GM10847 (cell line): ENCODE measurements around the gene SCAI.

ENCODE experiments used
- POLR2A ChIP-seq: IDR thresholded peaks from 2 replicates; pipeline ENCODE4 v1.6.1; 2011; ENCODE audit not compliant: insufficient read length; ENCODE audit errors: extremely low read depth

SCAI gene

DNA sequence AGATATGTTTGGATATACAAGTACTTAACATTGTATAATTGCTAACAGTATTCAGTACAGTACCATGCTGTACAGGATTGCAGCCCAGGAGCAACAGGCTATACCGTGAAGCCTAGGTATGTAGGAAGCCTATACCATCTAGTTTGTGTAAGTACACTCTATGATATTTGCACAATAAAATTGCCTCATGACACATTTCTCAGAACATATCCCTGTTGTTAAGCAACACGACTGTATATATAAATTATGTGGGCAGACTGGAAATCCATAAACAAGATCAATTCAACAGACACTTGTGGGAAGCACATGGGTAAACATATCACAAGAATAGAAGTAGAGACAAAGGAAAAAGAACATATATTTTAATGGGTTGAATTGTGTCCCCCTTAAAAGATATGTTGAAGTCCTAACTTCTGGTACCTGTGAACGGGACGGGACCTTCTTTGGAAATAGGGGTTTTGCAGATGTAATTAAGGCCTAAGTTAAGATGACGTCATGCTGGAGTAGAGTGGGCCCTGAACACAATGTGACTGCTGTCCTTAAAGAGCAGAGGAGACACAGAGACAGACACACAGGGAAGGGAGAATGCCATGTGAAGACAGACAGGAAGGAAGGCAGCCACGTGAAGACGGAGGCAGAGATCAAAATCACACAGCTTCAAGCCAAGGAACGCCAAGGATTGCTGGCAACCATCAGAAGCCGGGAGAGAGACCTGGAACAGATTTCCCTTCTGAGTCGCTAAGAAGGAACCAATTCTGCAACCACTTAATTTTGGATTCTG, 76.3 kb downstream of the SCAI start:
- no peak for TF ChIP-seq POLR2A

DNA sequence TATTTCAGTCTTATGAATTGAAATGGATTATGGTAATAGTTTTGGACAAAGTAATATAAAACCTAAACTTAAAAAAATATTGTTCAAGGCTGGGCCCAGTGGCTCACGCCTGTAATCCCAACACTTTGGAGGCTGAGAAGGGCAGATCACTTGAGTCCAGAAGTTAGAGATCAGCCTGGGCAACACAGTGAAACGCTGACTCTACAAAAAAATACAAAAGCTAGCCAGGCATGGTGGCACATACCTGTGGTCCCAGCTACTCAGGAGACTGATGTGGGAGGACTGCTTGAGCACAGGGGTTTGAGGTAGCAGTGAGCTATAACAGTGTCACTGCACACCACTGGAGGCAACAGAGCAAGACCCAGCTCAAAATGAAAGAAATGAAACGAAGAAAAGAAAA, 81.9 kb downstream of the SCAI start:
- TF ChIP-seq POLR2A: no peak

DNA sequence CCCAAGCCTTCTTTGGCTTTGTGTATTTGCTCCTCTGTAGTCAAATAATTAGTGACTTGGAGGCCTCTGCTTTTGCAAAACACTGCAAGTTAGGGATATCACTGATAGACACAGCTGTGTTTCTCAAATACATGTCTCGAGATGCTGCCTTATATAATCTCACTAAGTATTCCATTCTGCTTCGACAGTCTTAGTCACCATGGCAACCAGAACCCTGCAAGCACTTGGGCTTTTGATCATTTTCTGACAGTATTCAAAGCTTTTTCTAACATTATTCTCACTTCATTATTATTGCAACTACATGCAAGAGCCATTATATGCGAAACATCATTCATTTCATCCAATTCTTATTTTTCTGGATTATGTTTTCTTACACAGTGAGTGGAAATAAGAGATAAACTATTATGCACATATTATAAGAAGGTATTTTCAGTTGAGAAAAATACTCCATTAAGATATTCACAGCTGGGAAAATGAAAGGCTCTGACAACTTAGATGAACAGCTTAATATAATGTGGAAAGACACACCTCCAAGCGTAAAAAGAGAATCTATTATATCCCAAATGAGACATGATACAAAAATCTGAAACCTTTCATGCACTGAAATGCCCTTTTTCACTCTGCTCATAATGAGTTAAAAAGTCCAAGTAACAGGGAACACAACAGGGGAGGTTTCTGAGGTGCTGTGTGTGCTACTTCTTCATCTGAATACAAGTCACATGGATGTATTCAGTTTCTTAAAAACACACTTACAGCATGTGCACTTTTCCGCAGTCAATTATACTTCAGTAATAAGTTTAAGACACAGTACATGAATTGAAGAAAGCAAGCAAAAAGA, 93.9 kb downstream of the SCAI start:
- no peak for TF ChIP-seq POLR2A

DNA sequence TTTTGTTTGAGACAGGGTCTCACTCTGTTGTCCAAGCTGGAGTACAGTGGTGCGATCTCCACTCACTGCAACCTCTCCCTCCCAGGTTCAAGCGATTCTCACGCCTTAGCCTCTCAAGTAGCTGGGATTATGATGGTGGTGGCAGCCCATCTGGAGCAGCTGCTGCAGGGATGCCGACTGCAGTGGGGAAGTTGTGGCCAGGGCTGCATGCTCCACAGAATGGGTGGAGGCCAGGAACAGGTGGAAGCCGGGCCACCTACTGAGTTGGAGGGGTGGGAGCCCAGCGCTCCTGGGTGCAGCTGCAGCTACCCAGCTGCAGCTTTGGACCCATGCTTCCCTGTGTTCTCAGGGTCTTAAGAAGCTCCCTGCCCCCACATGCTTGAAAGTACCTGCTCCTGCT, 99.7 kb downstream of the SCAI start:
- no peak for TF ChIP-seq POLR2A

DNA sequence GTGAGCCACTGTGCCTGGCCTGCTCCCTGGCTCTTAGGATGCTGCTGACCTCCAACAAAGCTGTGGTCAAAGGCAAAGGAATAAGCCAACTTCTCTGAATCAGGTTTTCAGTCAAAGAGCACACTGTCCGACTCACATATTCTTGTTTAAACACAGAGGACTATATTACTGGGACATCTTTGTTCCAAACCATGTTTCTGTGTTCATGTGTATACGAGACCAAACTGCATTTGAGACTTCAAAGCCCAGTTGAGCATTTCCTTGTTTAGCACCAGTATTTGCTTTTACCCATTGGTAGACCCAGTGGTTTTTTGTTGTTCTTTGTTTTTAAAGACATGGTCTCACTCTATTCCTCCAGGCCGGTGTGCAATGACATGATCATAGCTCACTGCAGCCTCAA, 100.2 kb downstream of the SCAI start:
- TF ChIP-seq POLR2A: no peak

DNA sequence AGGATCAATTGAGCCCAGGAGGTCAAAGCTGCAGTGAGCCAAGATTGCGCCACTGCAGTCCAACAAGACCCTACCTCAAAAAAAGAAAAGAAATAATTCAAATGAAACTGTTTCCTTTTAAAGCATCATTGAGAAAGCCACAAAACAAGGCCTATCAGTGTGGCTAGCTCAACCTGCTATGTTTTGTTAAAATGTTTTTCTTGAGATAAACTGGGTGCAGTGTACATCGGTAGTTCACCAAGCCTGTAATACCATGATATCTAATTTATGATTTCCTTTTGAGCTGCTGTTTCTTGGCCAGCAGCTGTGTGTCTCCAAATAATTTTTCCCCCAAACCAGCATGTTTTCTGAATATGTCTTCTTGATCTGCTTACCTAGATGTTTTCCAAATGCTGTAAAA, 105.2 kb downstream of the SCAI start:
- TF ChIP-seq POLR2A: no peak

DNA sequence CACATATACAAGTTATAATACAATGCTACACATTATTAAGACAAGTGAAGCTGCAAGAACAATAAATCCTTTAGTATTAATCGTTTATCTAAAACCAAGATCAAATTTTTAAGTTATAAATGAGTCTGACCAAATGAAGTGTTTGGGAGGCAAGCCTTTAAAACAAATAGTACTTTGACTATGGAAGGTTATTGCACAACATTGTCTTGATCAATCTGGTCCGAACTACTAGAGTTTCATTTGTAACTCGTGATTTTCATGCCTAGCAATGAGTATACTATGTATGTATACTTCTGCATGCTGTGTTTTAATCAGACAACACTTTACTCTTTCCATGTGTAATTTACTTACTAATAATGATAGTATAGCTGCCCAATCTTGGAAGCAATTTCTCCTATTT, 115.3 kb downstream of the SCAI start:
- no peak for TF ChIP-seq POLR2A

DNA sequence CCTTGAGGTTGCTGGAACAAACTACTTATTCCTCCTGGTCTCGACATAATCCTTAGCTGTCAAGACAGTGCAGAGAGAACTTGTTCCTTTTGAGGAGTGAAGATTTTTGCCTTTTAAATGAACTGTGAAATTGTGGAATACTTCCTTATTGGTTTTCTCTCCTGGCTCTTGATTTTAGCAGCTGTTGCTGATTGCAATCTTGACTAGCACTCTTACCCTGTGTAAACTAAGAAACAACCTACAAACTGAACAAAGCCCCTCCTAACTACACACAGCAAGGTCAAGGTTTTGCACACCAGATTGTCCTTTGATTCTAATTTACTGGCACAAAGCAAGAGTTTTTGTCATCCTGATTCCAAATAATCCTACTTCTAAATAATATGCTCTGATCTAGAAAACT, 118.4 kb downstream of the SCAI start:
- no peak for TF ChIP-seq POLR2A

DNA sequence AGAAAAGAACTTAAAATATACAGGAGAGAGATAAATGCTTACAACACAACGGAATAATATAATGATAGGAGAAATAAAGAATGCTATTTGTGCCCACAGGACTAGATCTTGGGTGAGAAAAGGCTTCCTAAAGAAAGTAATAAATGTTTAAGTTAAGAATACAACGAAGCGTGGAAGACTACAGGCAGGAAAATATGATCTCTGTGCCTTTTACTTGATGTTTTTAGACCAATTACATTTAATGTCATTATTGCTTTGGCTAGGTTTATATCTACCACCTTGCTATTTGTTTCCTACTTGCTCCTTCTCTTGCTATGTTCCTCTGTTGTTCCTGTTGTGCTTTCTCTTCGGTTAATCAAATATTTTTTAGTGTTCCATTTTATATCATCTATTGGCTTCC, 122.3 kb downstream of the SCAI start:
- no peak for TF ChIP-seq POLR2A

DNA sequence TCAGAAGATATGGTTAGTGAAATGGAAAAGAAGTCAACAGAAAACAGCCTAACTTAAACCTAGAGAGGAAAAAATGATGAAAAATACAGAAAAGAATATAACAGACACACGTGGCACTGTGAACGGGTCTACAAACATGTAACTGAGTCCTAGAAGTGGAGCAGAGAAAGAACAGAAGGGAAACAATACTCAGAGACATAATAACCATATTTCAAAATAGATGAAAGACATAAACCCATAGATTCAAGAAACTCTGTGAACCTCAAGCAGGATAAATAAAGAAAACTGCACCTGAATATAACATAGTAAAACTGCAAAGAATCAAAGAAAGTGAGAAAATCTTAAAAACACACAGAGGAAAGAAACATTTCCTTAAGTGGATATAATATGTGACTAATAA, 134.7 kb downstream of the SCAI start:
- TF ChIP-seq POLR2A: no peak

DNA sequence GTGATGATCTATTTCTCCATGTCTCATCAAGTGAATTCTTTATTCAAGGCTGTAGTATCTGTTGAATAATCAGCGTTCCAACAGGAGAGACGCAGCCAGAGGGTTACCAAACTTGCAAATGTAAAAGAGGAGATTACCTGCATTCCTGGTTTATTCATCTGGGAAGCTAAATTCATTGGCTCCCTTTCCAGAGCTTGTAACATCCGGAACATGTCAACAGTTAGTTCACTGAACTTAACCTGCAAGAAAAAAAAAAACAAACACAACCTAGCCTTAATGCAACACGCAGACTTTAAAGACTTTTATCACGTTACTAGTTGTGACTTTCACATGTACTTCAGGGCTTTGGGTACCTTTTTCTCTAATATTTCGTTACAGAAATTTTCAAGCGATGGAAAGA, 140.0 kb downstream of the SCAI start:
- TF ChIP-seq POLR2A: no peak

DNA sequence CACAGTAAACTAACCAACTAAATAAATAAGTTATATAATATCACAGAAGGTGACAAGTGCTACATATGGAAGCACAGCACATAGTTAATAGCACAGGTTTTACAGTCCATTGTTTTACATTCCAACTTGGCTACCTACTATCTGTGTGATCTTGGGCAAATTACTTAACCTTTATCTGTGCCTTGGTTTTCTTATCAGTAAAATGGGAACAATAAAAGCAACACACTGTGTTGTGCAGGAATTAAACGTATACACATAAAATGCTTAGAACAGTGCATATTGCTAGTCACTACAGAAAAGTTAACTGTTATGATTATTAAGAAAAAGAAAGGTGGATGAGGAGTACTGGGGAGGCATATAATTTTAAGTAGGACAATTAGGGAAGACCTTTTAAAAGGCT, 159.6 kb downstream of the SCAI start:
- TF ChIP-seq POLR2A: no peak

DNA sequence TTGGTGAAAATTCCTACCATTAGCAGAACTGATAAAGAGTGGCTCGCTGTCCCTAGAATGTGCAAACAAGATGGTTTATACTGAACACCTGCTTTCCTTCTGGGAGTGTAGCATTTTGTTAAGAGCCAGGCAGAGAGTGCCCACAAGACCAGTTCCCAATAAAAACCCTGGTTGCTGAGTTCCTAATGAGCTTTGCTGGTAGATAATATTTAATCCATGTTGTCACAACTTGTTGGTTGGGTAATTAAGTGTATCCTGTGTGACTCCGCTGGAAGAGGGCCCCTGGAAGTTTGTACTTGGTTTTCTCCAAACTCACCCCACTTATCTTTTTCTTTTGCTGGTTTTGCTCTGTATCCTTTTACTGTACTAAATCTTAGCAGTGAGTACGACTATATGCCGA, 162.9 kb downstream of the SCAI start:
- TF ChIP-seq POLR2A: no peak

DNA sequence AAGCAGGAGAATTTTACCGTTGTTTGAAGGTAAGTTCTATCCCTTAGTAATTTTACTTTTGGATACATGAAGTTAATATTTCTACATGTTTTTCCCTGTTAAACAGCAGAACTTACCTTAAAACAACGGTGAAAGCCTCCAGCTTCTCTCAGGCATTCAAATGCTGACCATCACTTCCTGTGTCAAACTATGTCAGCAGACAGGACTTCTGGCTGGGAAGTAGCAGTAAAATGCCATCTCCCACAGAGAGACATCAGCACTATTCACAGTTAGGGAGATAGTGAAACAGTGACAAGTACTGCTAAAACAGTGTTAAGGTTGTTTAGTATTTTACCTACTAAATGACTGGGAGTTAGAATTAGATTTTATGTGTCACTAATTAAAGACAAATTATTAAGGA, 168.2 kb downstream of the SCAI start:
- no peak for TF ChIP-seq POLR2A

DNA sequence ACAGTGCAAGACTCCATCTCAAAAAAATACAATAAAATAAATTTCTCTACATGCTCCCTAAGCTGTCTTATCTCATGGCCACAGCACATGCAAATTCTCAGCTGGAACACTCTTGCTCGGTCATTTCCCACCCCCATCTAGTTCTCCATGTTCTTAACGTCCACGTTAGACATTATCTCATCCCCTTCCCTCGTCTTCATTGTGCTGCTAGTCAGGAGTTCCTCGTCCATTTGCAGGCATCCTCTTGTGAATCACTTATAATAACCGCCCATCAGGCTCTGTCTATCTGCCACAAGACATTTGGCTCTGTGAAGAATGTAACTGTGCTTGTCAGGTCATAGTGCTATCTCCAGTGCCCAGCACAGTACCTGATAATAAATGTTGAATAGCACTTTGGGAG, 169.5 kb downstream of the SCAI start:
- TF ChIP-seq POLR2A: no peak

DNA sequence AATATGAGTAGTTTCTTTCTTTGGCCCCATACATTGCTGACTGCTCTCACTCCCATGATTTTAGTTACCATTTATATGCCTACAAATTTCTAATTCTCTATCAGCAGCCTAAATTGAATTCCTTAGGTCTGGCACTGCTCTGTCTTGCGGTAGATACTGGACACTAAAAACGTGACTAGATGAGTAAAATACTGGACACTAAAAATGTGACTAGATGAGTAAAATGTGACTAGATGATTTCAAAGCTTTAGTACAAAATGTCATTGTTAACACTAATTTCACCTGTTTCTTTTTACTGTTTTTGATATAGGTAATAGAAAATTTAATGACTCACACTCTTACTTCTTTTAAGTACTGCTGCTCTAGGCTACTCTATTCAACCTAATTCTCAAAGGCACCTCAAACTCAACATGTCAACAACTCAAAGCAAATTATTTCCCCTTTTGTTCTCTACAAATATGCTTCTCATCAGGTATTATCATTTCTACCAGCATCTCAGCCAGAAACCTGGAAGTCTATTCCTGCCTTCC, 171.0 kb downstream of the SCAI start:
- TF ChIP-seq POLR2A: no peak

DNA sequence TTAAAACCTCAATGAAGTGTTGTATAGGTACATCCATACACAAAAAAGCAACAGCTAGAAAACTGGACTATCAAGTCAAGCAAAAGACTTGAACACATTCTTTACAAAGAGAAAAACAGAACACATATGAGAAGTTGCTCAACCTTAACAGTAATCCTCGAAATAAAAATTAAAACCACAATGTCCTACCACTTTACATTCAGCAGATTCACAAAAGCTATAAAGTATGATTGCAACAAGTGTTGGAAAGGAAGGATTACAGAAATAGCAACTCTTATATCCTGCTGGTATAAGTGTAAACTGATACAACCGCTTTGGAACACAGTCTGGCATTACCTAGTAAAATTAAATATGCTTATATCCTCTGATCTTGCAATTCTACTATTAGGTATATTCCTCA, 173.9 kb downstream of the SCAI start:
- TF ChIP-seq POLR2A: no peak

DNA sequence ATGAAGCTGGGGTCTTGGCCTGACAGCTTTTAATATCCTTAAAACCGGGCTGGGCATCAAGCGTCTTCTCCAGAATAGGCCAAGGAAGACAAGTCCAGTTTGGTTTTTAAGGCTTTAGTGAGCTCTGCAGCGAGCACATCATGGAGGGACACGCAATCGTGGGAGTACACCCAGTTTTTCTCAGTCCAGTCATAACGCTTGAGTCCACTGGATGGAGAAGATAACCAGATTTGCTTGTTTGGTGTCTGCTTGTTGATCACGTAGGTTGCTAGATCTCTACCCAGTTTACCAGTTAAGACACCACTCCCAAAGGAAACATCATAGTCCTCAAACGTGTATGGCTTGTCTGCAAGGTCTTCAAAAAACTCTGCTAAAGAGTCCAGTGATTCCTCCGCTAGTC, 175.1 kb downstream of the SCAI start:
- no peak for TF ChIP-seq POLR2A
